Fibroblast of mammary gland (primary cell): ENCODE data around the gene GCGR.

Experiments
- DNase-seq: peaks from one replicate; pipeline ENCODE4 v3.0.0-alpha.2; 2010; ENCODE audit warnings: low read depth
- H3K4me3 ChIP-seq: 2 replicates; pipeline ENCODE4 v1.5.1; 2011; ENCODE audit warnings: low read depth, mild to moderate bottlenecking, low read length, moderate library complexity; ENCODE audit not compliant: control insufficient read depth
- CTCF ChIP-seq: conservative IDR thresholded peaks from 2 replicates; pipeline ENCODE4 v1.5.1; 2011; ENCODE audit warnings: low read depth, low read length, inconsistent platforms; ENCODE audit not compliant: control insufficient read depth, insufficient read depth

Gene GCGR

DNA sequence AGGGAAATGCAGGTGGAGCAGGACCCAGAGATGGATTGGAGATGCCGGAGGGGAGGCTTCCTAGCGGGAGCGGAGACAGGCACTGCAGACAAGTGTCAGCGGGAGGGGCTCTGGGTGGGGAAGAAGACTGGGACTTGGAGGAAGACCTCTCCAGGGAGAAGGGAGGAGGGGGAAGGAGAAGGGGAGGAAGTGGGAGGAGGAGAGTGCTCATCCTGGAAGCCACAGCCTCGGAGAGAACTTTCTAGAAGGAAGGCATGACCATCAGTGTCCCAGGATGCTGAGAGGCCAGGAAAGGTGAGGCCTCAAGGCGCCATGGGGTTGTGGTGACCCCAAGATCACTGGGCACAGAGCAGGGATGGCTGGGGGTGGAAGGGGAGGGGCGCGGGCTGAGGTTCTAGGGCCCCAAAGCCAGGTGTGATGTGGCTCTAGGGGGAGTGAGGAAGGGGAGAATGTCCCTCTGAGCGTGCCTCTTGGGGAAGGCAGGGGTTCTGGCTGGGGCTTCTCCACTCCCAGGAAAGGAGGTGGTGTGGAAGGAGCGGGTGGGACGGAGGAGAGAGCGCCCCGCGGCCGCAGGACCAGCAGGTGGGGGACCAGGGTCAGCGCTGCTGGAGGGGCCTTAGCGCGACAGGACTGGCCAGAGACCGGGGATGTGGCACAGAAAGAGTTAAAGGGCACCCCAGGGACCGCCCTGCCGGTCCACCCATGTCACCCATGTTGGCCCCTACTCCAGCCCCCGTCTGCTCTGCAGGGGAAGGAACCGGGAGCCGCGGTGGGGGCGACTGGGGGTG is 900 bp upstream of the GCGR start:
- H3K4me3 ChIP-seq, result no peak overlapping the region
- DNase-seq, result no peak
- TF ChIP-seq CTCF, result no peak

DNA sequence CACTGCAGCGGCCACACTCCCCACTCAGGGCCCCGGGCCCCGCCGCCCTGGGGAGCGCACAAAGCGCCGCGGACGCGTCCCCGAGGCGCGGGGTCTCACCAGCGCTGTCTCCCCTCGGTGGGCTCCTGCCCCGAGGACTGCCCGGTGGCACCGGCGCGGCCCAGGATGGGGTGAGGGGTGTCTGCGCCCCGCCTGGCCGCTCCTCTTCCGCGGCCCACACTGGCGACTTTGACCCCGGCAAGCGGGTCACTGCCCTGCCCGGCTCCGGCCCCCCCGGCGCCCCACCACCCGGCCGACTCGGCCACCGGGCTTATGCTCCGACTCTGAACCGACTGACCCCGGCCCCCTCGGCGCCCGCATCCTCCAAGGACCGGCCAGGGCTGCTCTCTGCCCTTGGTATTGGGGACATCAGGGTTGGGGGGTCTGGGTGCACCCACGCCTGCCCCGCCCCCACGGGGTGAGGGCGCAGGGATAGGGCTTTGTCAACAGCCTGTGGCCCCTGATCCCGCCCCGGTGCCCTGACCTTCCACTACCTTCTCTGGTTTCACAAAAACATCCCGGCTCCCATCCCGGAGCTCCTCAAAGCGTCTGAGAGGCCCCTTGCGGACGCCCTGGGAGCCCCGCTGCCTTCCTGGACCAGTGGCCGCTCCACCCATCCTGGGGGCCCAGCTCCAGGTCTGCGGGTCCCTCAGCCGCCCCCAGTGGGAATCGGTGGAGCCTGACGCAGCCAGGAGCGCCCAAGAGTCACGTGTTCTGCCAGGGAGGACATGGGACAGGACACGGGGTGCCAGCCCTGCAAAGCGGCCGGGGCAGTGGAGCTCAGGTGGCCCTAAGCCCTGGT is 829 bp downstream of the GCGR start:
- no peak for TF ChIP-seq CTCF
- no peak for DNase-seq
- no peak overlapping the region for H3K4me3 ChIP-seq

- H3K4me3 ChIP-seq, result no peak overlapping the region
- TF ChIP-seq CTCF, result no peak
Observed at GRCh38 chr17:81805707-81806460, 1.9 kb downstream of the GCGR start.

DNA sequence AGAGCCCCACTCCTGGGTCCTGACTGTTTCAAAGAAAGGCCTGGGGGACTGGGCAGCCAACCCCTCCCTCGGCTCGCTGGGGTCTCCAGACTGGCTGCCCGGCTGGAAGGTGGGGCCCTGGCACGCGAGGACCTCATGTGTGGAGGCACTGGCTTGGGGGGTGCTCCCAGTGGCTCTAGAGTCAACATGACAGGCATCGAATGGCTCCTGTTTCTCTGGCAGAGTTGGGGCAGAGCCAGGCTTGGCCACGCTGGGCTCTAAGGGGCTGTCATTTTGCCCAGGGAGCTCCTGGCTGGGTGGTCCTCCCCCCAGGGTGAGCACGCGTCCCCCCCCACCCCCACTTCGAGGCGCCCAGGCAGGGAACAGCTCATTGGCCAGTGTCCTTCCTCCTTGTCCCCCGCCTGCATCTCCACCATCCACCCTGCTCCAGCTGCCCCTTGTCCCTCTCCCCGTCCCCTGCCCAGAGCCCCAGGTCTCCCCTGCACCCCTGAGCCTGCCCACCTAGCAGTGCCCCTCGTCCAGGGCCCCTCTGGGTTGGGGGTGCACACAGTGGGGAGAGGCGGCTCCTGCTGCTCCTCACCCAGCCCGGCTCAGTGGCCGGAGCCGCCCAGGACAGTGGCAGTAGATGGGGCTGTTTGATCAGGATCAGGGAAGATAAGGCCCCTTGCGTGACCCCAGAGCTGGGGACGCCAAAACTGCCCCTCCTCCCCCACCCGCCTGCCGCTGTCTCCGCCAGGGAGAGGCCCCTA is 2.7 kb downstream of the GCGR start:
- TF ChIP-seq CTCF, result no peak
- no peak for DNase-seq
- H3K4me3 ChIP-seq, result no peak overlapping the region

More at GRCh38 chr17:81805707-81806460, 1.9 kb downstream of the GCGR start:
- no peak for DNase-seq

DNA sequence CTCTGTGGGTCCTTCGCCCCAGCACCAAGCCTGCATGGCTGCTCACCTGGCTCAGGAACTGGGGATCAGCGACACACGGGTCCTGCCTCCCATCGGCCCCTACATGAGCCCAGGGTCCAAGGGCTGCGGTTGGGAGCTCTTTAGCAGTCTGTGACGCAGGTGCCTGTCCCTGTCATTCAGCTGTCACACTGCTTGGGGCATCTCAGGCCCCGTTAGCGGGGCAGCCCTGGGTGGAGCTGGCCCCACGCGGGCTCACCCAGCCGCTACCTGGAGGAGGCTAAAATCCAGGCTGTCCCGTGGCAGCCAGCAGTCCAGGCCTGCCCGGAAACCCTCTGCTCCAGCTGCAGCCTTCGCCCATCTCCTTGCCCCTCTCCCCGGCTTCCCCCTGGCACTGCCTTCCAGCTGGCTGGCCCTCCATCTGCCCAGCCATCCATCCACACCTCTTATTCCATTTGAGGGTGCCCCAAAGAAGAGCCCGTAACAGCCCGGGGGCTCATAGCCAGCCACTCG is 3.3 kb downstream of the GCGR start:
- DNase-seq, result no peak
- TF ChIP-seq CTCF, result no peak
- no peak overlapping the region for H3K4me3 ChIP-seq

DNA sequence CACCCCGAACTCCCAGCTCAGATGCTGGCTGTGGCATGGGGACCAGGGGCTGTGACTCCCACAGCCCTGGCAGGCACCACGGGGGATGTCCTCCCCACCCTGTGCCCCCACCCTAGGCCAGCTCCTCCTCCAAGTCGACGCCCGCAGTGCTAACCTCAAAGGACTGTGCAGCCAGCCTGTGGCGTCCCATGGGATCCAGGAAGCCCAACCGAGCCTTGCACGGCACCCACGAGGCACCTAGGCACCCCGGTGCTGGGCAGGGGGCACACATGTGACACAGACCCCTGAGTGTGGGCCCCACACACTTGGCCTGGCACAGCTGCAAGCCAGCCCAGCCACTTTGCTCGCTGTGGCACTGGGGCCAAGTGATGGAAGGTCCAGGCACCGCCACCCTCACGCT is 3.9 kb downstream of the GCGR start:
- no peak for TF ChIP-seq CTCF
- no peak overlapping the region for H3K4me3 ChIP-seq
- DNase-seq, result no peak
